H1 (cell line): ENCODE data around the gene BPIFB3. TPM values are rescaled to one million over a fixed set of nuclear protein-coding genes. Genes with fewer than 3 reads are reported as not detected.

ENCODE experiments used
- ATF3 ChIP-seq: IDR thresholded peaks from 2 replicates; pipeline ENCODE4 v1.6.1; 2011; ENCODE audit warnings: low read depth, mild to moderate bottlenecking, low read length; ENCODE audit not compliant: insufficient read depth
- RAD21 ChIP-seq, 2 experiments: IDR thresholded peaks in 1 of 2; conservative IDR thresholded peaks in 1 of 2; 2 replicates each; pipeline ENCODE4 v1.6.1; 2011; ENCODE audit warnings: low read depth in 2 of 2, low read length in 2 of 2, improper control_type of control experiment in 1 of 2, inconsistent platforms in 1 of 2, mild to moderate bottlenecking in 1 of 2, moderate library complexity in 1 of 2
- polyA plus RNA-seq, 7 experiments: library from polyadenylated mRNA; depleted of rRNA in 3 of 7; stranded (reverse) in 5 of 7; unstranded in 2 of 7; fragments of >200 nt in 5 of 7; fragments of 200-250 nt in 2 of 7; gene quantifications; 1 replicate in 5 of 7; 2 replicates in 1 of 7; 4 replicates in 1 of 7; pipeline versions ENCODE4 v1.2.1 to v1.2.3, GENCODE V29; 2011 to 2013; ENCODE audit warnings: missing spikeins in 2 of 7, mixed read lengths in 2 of 7
- total RNA-seq: library from RNA; stranded (reverse); fragmentation: NEBNext Ultra II Directional; extraction: Animal tissue kit (Norgen Biotek cat#: 25700); gene quantifications from 2 replicates; pipeline ENCODE4 v1.2.1, GENCODE V29; 2021

Gene BPIFB3
- total and polyA plus RNA-seq, 2 of the 8 experiments (the other 6 are each of a cell fraction or from before 2014, with no cell fraction given): not detected

GRCh38 chr20:33033381-33033780, 20.3 kb upstream of the BPIFB3 start (continued):
- TF ChIP-seq ATF3 (no peak), RAD21 (IDR thresholded peaks at IDR 0.05 in 1 of 2, conservative IDR thresholded peaks at IDR 0.05 in 1 of 2; ENCODE audit: low read depth in 2 of 2, low read length in 2 of 2) (no peak)
